Type B pancreatic cell (in vitro differentiated cells): Measurements from ENCODE around the gene GLYR1. TPM values are rescaled to one million over a fixed set of nuclear protein-coding genes. Genes with fewer than 3 reads are reported as not detected.

ENCODE experiments used
- DNase-seq: peaks from one replicate; pipeline ENCODE4 v3.0.0; 2021; ENCODE audit warnings: mixed read lengths; ENCODE audit not compliant: unreplicated experiment; ENCODE audit errors: extremely low spot score
- H3K27ac Mint-ChIP-seq: 2 replicates; pipeline ENCODE4 v1.8.0; 2021; ENCODE audit warnings: mild to moderate bottlenecking, mixed read lengths
- H3K27me3 Mint-ChIP-seq: 2 replicates; pipeline ENCODE4 v1.8.0; 2021; ENCODE audit warnings: mixed read lengths
- H3K36me3 Mint-ChIP-seq: 2 replicates; pipeline ENCODE4 v1.8.0; 2021; ENCODE audit warnings: mixed read lengths
- H3K4me1 Mint-ChIP-seq: one replicate; pipeline ENCODE4 v1.8.0; 2021; ENCODE audit warnings: mixed read lengths; ENCODE audit not compliant: unreplicated experiment
- H3K4me3 Mint-ChIP-seq: 2 replicates; pipeline ENCODE4 v1.8.0; 2021; ENCODE audit warnings: mild to moderate bottlenecking, mixed read lengths
- H3K9me3 Mint-ChIP-seq: 2 replicates; pipeline ENCODE4 v1.8.0; 2021; ENCODE audit warnings: mixed read lengths
- CTCF ChIP-seq: fragments of 200-600 bp; sonication (generic); conservative IDR thresholded peaks from 2 replicates; pipeline ENCODE4 v1.5.0; 2021; ENCODE audit warnings: antibody characterized with exemption, mild to moderate bottlenecking
- total RNA-seq: library from RNA; stranded (reverse); gene quantifications from 2 replicates; pipeline ENCODE4 v1.2.1, GENCODE V29; 2021; ENCODE audit warnings: low replicate concordance

The GLYR1 gene
- total RNA-seq, 1 donor from 2014 or later = 120 TPM

GRCh38 chr16:4813251-4814003, 33.7 kb downstream of the GLYR1 start:
- no peak for TF ChIP-seq CTCF
- Mint-ChIP-seq H3K27me3 (no peaks in the 10 kb centered on the region), H3K9me3 (no peaks in the 10 kb centered on the region), H3K4me1 (no peaks in the 10 kb centered on the region), H3K36me3 (peaks cover 21% of the 10 kb centered on the region), H3K27ac (no peak overlapping the region), H3K4me3 (no peak overlapping the region)
- no peak for DNase-seq

- no peaks in the 10 kb centered on the region for H3K4me1 Mint-ChIP-seq
- no peak for TF ChIP-seq CTCF
- no peaks in the 10 kb centered on the region for H3K27me3 Mint-ChIP-seq
- no peak overlapping the region for H3K27ac Mint-ChIP-seq
- DNase-seq = no peak
- peaks cover 20% of the 10 kb centered on the region for H3K36me3 Mint-ChIP-seq
- no peak overlapping the region for H3K4me3 Mint-ChIP-seq
- no peaks in the 10 kb centered on the region for H3K9me3 Mint-ChIP-seq
Measured at GRCh38 chr16:4811773-4812172, 35.3 kb downstream of the GLYR1 start.

DNA sequence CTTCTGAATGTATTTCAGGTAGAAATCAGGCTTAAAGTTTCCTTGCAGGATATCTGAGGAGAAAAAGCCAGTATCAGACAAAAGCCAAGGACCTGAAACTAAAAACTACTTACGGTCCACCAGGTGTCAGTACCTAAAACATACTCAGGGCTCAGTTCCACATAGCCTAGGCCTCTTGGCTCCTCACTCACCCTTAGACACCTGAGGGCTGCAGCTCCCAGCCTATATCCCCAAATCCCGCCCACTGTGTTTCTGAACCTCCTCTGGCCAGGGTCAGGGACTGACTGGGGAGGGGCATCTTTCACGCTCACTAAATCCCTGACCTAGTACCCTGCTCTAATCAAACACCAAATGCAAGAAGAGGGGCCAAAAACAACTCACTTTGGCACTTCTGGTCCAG, 35.8 kb downstream of the GLYR1 start:
- H3K36me3 Mint-ChIP-seq = peaks cover 17% of the 10 kb centered on the region
- no peak for TF ChIP-seq CTCF
- H3K27me3 Mint-ChIP-seq = no peaks in the 10 kb centered on the region
- no peak for DNase-seq
- H3K9me3 Mint-ChIP-seq = no peaks in the 10 kb centered on the region
- H3K4me3 Mint-ChIP-seq = no peak overlapping the region
- no peak overlapping the region for H3K27ac Mint-ChIP-seq
- no peaks in the 10 kb centered on the region for H3K4me1 Mint-ChIP-seq

DNA sequence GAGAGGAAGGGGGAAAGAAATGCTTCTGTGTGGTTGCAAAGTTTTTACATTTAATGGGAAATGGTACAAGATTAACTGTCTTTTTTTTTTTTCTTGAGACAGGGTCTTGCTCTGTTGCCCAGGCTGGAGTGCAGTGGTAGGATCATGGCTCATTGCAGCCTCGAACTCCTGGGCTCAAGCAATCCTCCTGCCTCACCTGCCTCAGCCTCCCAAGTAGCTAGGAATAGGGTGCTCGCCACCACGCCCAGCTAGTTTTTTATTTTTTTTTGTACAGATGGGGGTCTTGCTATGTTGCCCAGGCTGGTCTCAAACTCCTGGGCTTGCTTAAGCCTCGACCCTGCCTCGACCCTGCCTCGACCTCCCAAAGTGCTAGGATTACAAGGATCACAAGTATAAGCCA, 40.8 kb downstream of the GLYR1 start:
- Mint-ChIP-seq H3K9me3 (no peaks in the 10 kb centered on the region), H3K4me3 (no peak overlapping the region), H3K36me3 (peaks cover 7% of the 10 kb centered on the region), H3K27me3 (no peaks in the 10 kb centered on the region), H3K27ac (no peak overlapping the region), H3K4me1 (peaks cover 12% of the 10 kb centered on the region)
- no peak for DNase-seq
- TF ChIP-seq CTCF = no peak

DNA sequence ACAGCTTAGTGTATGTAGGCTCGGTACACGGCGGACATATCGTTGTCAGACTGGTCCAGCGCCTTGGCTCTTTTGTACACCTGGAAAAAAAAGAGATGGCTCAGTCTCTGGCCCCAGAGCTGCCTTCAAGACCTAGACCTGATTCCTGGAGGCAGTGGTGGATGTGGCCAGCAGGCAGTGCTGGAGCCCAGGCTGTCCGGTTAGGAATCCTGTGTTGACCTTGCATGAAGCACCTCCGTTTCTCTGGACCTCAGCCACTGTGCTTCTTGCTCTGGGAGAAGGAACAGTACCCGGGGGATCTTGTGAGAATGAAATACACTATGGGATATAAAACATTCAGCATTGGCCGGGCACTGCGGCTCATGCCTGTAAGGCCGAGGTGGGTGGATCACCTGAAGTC, 41.9 kb downstream of the GLYR1 start:
- no peak overlapping the region for H3K4me3 Mint-ChIP-seq
- no peaks in the 10 kb centered on the region for H3K27me3 Mint-ChIP-seq
- peaks cover 7% of the 10 kb centered on the region for H3K36me3 Mint-ChIP-seq
- H3K4me1 Mint-ChIP-seq = peaks cover 17% of the 10 kb centered on the region
- no peaks in the 10 kb centered on the region for H3K9me3 Mint-ChIP-seq
- H3K27ac Mint-ChIP-seq = no peak overlapping the region
- no peak for TF ChIP-seq CTCF
- DNase-seq = no peak
